ENCODE data around the gene IL1A. TPM values are rescaled to one million over a fixed set of nuclear protein-coding genes. Genes with fewer than 3 reads are reported as not detected.

Gene IL1A
- polyA plus RNA-seq, 2 donors = 17.4 to 30.0 TPM

DNA sequence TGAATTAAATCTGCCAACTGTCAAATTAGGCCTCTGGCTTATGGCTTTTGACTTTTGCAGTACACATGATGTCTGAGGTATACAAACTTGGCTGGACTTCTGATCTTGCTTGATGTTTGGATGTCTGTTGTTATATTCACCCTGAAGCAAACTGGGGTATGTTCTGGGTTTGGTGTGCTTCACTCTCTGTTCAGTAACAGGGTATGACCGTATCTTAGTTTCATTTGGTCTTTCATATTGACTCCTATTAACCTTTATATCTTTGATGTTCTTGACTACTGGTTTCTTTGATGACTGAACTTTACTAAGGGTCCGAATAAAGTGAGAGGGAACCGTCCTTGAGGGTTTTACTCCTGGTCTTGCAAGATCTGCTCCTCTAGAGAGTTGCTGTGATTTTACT lies 28.1 kb downstream of the IL1A start:
- H3K9me3 ChIP-seq (ENCODE audit: control insufficient read depth in 2 of 2, insufficient read depth in 1 of 2, low read depth in 1 of 2, low read length in 1 of 2) = no peaks in the 10 kb centered on the region
- no peaks in the 10 kb centered on the region for H3K27me3 ChIP-seq (ENCODE audit: control insufficient read depth in 1 of 2, insufficient read depth in 2 of 2, low read length in 2 of 2)
- no peak overlapping the region for H3K27ac ChIP-seq (ENCODE audit: low read depth in 2 of 2, low read length in 1 of 2)
- H3K4me1 ChIP-seq (ENCODE audit: control insufficient read depth in 2 of 2, insufficient read depth in 2 of 2, low read length in 1 of 2) = no peaks in the 10 kb centered on the region
- H3K36me3 ChIP-seq (ENCODE audit: control insufficient read depth in 2 of 2, insufficient read depth in 2 of 2, low read length in 1 of 2) = peaks cover 0 to 3% of the 10 kb centered on the region in 2 donors
- no peak overlapping the region for H3K4me3 ChIP-seq (ENCODE audit: low read depth in 1 of 2, low read length in 2 of 2)
- WGBS, 2 donors = 87 to 93% methylated on average over 3 of the region's 3 CpGs

GRCh38 chr2:112755444-112755843 lies 28.8 kb downstream of the IL1A start:
- Histone ChIP-seq H3K9me3 (ENCODE audit: control insufficient read depth in 2 of 2, insufficient read depth in 1 of 2, low read depth in 1 of 2, low read length in 1 of 2) (no peaks in the 10 kb centered on the region), H3K4me3 (ENCODE audit: low read depth in 1 of 2, low read length in 2 of 2) (no peak overlapping the region), H3K27me3 (ENCODE audit: control insufficient read depth in 1 of 2, insufficient read depth in 2 of 2, low read length in 2 of 2) (no peaks in the 10 kb centered on the region), H3K36me3 (ENCODE audit: control insufficient read depth in 2 of 2, insufficient read depth in 2 of 2, low read length in 1 of 2) (peaks cover 0 to 3% of the 10 kb centered on the region in 2 donors), H3K27ac (ENCODE audit: low read depth in 2 of 2, low read length in 1 of 2) (no peak overlapping the region), H3K4me1 (ENCODE audit: control insufficient read depth in 2 of 2, insufficient read depth in 2 of 2, low read length in 1 of 2) (no peaks in the 10 kb centered on the region)
- WGBS, 2 donors = 87 to 90% methylated on average over 4 of the region's 4 CpGs

GRCh38 chr2:112754564-112754963 lies 29.7 kb downstream of the IL1A start:
- Histone ChIP-seq H3K4me1 (ENCODE audit: control insufficient read depth in 2 of 2, insufficient read depth in 2 of 2, low read length in 1 of 2) (no peaks in the 10 kb centered on the region), H3K9me3 (ENCODE audit: control insufficient read depth in 2 of 2, insufficient read depth in 1 of 2, low read depth in 1 of 2, low read length in 1 of 2) (peaks cover 0 to 2% of the 10 kb centered on the region in 2 donors), H3K27me3 (ENCODE audit: control insufficient read depth in 1 of 2, insufficient read depth in 2 of 2, low read length in 2 of 2) (no peaks in the 10 kb centered on the region), H3K27ac (ENCODE audit: low read depth in 2 of 2, low read length in 1 of 2) (no peak overlapping the region), H3K36me3 (ENCODE audit: control insufficient read depth in 2 of 2, insufficient read depth in 2 of 2, low read length in 1 of 2) (peaks cover 0 to 3% of the 10 kb centered on the region in 2 donors), H3K4me3 (ENCODE audit: low read depth in 1 of 2, low read length in 2 of 2) (no peak overlapping the region)
- 96 to 100% methylated on average over 1 of the region's 1 CpG for WGBS, 2 donors

DNA sequence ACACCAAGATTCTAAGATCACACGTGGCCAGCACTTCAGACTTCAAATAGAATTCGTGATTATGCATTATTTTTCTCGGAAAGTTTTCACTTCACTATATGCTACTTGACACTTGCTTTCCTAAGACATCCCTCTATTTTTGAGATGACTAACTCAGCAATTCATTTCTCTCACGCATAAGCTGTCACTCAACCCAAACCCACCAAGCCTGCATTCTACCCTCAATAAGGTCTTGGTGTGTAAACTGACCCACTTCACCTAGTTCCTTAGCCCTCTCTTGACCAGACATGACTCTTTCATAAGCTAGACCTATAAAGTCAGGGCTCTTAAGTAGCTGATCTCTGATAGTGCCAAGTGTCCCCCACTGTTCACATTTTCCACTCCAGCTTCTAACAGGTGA lies 31.6 kb downstream of the IL1A start:
- H3K4me3 ChIP-seq (ENCODE audit: low read depth in 1 of 2, low read length in 2 of 2) = no peak overlapping the region
- H3K27me3 ChIP-seq (ENCODE audit: control insufficient read depth in 1 of 2, insufficient read depth in 2 of 2, low read length in 2 of 2) = no peaks in the 10 kb centered on the region
- peaks cover 0 to 3% of the 10 kb centered on the region in 2 donors for H3K36me3 ChIP-seq (ENCODE audit: control insufficient read depth in 2 of 2, insufficient read depth in 2 of 2, low read length in 1 of 2)
- H3K4me1 ChIP-seq (ENCODE audit: control insufficient read depth in 2 of 2, insufficient read depth in 2 of 2, low read length in 1 of 2) = no peaks in the 10 kb centered on the region
- WGBS, 2 donors = 74 to 81% methylated on average over 4 of the region's 4 CpGs
- H3K9me3 ChIP-seq (ENCODE audit: control insufficient read depth in 2 of 2, insufficient read depth in 1 of 2, low read depth in 1 of 2, low read length in 1 of 2) = peaks cover 0 to 2% of the 10 kb centered on the region in 2 donors
- no peak overlapping the region for H3K27ac ChIP-seq (ENCODE audit: low read depth in 2 of 2, low read length in 1 of 2)

DNA sequence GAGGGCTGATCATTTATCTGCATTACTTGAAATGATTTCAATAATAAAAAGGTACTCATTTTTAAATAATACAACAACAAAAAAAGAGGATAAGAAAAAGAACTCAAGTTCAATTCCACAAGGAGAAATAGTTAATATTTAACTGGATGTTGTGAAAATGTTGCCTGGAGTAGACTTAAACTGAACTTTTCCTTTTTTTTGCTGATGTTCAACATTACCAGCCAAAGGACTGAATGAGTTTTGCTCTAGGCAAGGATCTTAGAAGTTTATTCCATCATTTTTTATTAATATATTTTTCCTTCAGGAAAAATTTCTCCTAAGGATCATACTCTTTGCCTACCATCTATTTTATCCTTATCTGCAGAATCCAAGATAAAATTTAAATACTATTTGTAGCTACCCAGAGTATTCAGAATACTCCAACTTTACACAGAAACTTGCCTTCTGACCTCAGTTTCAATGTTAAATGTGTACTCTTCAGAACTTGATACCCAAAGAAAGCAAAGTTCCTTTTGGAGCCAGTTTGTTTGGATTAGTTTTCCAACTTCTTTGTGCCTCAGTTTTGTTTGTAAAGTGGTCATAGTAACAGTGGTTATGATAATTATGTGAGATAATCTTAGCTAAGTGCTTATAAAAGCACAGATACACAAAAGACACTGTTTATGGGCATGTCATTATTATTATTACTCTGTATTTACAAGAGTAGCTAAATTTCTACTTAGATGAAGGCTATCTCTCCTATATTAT lies 32.7 kb downstream of the IL1A start:
- H3K9me3 ChIP-seq (ENCODE audit: control insufficient read depth in 2 of 2, insufficient read depth in 1 of 2, low read depth in 1 of 2, low read length in 1 of 2) = peaks cover 0 to 2% of the 10 kb centered on the region in 2 donors
- no peak overlapping the region for H3K4me3 ChIP-seq (ENCODE audit: low read depth in 1 of 2, low read length in 2 of 2)
- H3K36me3 ChIP-seq (ENCODE audit: control insufficient read depth in 2 of 2, insufficient read depth in 2 of 2, low read length in 1 of 2) = peaks cover 0 to 3% of the 10 kb centered on the region in 2 donors
- no peak overlapping the region for H3K27ac ChIP-seq (ENCODE audit: low read depth in 2 of 2, low read length in 1 of 2)
- H3K4me1 ChIP-seq (ENCODE audit: control insufficient read depth in 2 of 2, insufficient read depth in 2 of 2, low read length in 1 of 2) = no peaks in the 10 kb centered on the region
- no peaks in the 10 kb centered on the region for H3K27me3 ChIP-seq (ENCODE audit: control insufficient read depth in 1 of 2, insufficient read depth in 2 of 2, low read length in 2 of 2)

DNA sequence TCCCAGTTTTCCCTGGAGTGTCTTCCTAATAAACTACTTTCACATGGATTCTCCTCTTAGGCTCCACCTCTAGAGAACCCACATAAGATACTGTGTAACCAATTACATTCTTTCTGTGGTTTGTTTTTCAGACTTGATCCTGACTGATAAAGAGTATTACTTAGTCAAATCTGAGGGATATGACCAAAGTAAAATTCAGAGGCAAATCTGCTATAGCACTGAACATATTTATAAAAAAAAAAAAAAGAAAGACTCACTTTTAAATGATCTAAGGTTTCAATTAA lies 33.8 kb downstream of the IL1A start:
- H3K4me1 ChIP-seq (ENCODE audit: control insufficient read depth in 2 of 2, insufficient read depth in 2 of 2, low read length in 1 of 2) = no peaks in the 10 kb centered on the region
- peaks cover 0 to 2% of the 10 kb centered on the region in 2 donors for H3K9me3 ChIP-seq (ENCODE audit: control insufficient read depth in 2 of 2, insufficient read depth in 1 of 2, low read depth in 1 of 2, low read length in 1 of 2)
- H3K36me3 ChIP-seq (ENCODE audit: control insufficient read depth in 2 of 2, insufficient read depth in 2 of 2, low read length in 1 of 2) = peaks cover 0 to 3% of the 10 kb centered on the region in 2 donors
- no peaks in the 10 kb centered on the region for H3K27me3 ChIP-seq (ENCODE audit: control insufficient read depth in 1 of 2, insufficient read depth in 2 of 2, low read length in 2 of 2)
- H3K27ac ChIP-seq (ENCODE audit: low read depth in 2 of 2, low read length in 1 of 2) = peak overlapping the region in 1 of 2 donors; percentile 40
- H3K4me3 ChIP-seq (ENCODE audit: low read depth in 1 of 2, low read length in 2 of 2) = no peak overlapping the region

- peaks cover 0 to 3% of the 10 kb centered on the region in 2 donors for H3K36me3 ChIP-seq (ENCODE audit: control insufficient read depth in 2 of 2, insufficient read depth in 2 of 2, low read length in 1 of 2)
- H3K27ac ChIP-seq (ENCODE audit: low read depth in 2 of 2, low read length in 1 of 2) = peak overlapping the region in 1 of 2 donors; percentile 40
- WGBS, 2 donors = 64 to 65% methylated on average over 9 of the region's 9 CpGs
These were observed 34.3 kb downstream of the IL1A start for GRCh38 chr2:112749755-112750559.

DNA sequence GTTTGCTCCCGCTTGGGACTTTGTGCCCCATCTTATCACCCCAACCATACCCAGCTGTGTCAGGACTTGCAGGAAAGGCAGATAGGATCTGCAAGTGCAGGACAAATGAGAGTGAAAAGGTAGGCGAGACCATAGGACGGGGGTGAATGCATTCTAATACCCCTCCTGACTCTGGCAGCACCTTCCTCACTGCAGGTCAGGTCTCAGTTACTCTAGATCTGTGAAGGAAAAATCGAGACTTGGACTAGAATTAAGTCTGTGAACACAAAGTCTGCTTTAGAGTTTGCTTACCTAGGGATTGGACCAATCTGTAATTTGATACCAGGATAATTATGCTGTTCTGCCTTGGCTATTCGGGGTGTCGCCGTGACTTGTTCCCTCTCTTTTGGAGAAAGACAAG lies 43.8 kb downstream of the IL1A start:
- whole genome bisulfite sequencing, 2 donors = 53 to 71% methylated on average over 7 of the region's 7 CpGs
- H3K36me3 ChIP-seq (ENCODE audit: control insufficient read depth in 2 of 2, insufficient read depth in 2 of 2, low read length in 1 of 2) = no peaks in the 10 kb centered on the region
- H3K27me3 ChIP-seq (ENCODE audit: control insufficient read depth in 1 of 2, insufficient read depth in 2 of 2, low read length in 2 of 2) = no peaks in the 10 kb centered on the region
- no peak overlapping the region for H3K27ac ChIP-seq (ENCODE audit: low read depth in 2 of 2, low read length in 1 of 2)
- no peak overlapping the region for H3K4me3 ChIP-seq (ENCODE audit: low read depth in 1 of 2, low read length in 2 of 2)
- no peaks in the 10 kb centered on the region for H3K4me1 ChIP-seq (ENCODE audit: control insufficient read depth in 2 of 2, insufficient read depth in 2 of 2, low read length in 1 of 2)
- no peaks in the 10 kb centered on the region for H3K9me3 ChIP-seq (ENCODE audit: control insufficient read depth in 2 of 2, insufficient read depth in 1 of 2, low read depth in 1 of 2, low read length in 1 of 2)

More at GRCh38 chr2:112749755-112750559, 34.3 kb downstream of the IL1A start:
- H3K4me1 ChIP-seq (ENCODE audit: control insufficient read depth in 2 of 2, insufficient read depth in 2 of 2, low read length in 1 of 2) = no peaks in the 10 kb centered on the region
- H3K9me3 ChIP-seq (ENCODE audit: control insufficient read depth in 2 of 2, insufficient read depth in 1 of 2, low read depth in 1 of 2, low read length in 1 of 2) = peaks cover 0 to 2% of the 10 kb centered on the region in 2 donors
- no peaks in the 10 kb centered on the region for H3K27me3 ChIP-seq (ENCODE audit: control insufficient read depth in 1 of 2, insufficient read depth in 2 of 2, low read length in 2 of 2)
- no peak overlapping the region for H3K4me3 ChIP-seq (ENCODE audit: low read depth in 1 of 2, low read length in 2 of 2)

- WGBS, 2 donors = 70 to 72% methylated on average over 1 of the region's 1 CpG
- H3K9me3 ChIP-seq (ENCODE audit: control insufficient read depth in 2 of 2, insufficient read depth in 1 of 2, low read depth in 1 of 2, low read length in 1 of 2) = no peaks in the 10 kb centered on the region
- H3K4me1 ChIP-seq (ENCODE audit: control insufficient read depth in 2 of 2, insufficient read depth in 2 of 2, low read length in 1 of 2) = no peaks in the 10 kb centered on the region
- H3K27ac ChIP-seq (ENCODE audit: low read depth in 2 of 2, low read length in 1 of 2) = no peak overlapping the region
- no peaks in the 10 kb centered on the region for H3K36me3 ChIP-seq (ENCODE audit: control insufficient read depth in 2 of 2, insufficient read depth in 2 of 2, low read length in 1 of 2)
- no peaks in the 10 kb centered on the region for H3K27me3 ChIP-seq (ENCODE audit: control insufficient read depth in 1 of 2, insufficient read depth in 2 of 2, low read length in 2 of 2)
- H3K4me3 ChIP-seq (ENCODE audit: low read depth in 1 of 2, low read length in 2 of 2) = no peak overlapping the region
These were observed 46.6 kb downstream of the IL1A start for GRCh38 chr2:112737542-112738232.

Data from esophagus (tissue), 2 donors.